GM18505 (cell line): Measurements from ENCODE around the gene MYO3B.

Source experiments
- ATAC-seq: cut with Tn5 transposase; IDR thresholded peaks from one replicate; pipeline ENCODE4 v1.9.1; 2021; ENCODE audit not compliant: unreplicated experiment
- POLR2A ChIP-seq: IDR thresholded peaks from 4 replicates; pipeline ENCODE4 v1.6.1; 2011; ENCODE audit warnings: borderline replicate concordance; ENCODE audit not compliant: insufficient read depth, insufficient read length; ENCODE audit errors: extremely low read depth

MYO3B gene

DNA sequence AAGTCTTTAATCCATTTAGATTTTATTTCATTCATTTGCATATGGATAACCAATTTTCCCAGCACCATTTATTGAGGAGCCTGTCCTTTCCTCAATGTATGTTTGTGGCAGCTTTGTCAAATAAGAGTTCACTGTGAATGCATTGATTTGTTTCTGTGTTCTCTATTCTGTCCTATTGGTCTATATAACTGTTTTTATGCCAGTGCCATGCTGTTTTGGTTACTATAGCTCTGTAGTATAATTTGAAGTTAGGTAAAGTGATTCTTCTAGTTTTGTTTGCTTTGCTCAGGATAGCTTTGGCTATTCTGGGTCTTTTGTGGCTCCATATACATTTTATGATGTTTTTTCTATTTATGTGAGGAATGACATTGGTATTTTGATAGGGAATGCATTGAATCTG, 7.4 kb downstream of the MYO3B start:
- ATAC-seq = no peak
- TF ChIP-seq POLR2A = no peak

DNA sequence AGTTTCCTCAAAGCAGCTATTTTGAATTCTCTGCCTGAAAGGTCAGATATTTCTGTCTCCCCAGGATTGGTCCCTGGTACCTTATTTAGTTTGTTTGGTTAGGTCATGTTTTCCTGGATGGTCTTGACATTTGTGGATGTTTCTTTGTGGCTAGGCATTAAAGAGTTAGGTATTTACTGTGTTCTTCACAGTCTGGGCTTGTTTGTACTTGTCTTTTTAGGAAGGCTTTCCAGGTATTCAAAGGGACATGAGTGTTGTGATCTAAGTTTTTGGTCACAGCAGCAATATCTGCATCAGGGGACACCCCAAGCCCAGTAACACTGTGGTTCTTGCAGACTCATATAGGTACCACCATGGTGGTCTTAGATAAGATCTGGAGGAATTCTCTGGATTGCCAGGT, 11.8 kb downstream of the MYO3B start:
- TF ChIP-seq POLR2A = no peak
- ATAC-seq = no peak

DNA sequence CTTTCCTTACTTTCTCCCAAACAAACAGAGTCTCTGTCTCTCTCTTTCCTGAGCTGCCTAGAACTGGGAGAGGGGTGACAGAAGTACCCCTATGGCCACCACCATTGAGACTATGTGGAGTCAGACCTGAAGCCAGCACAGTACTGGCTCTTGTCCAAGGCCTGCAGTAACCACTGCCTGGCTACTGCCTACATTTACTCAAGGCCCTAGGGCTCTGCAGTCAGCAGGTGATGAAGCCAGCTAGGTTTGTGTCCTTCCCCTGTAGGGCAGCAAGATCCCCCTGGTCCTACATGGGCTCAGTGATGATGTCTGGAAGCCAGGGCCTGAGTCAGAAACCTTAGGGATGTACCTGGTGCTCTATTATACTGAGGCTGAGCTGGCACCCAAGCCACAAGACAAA, 12.2 kb downstream of the MYO3B start:
- ATAC-seq = no peak
- no peak for TF ChIP-seq POLR2A

DNA sequence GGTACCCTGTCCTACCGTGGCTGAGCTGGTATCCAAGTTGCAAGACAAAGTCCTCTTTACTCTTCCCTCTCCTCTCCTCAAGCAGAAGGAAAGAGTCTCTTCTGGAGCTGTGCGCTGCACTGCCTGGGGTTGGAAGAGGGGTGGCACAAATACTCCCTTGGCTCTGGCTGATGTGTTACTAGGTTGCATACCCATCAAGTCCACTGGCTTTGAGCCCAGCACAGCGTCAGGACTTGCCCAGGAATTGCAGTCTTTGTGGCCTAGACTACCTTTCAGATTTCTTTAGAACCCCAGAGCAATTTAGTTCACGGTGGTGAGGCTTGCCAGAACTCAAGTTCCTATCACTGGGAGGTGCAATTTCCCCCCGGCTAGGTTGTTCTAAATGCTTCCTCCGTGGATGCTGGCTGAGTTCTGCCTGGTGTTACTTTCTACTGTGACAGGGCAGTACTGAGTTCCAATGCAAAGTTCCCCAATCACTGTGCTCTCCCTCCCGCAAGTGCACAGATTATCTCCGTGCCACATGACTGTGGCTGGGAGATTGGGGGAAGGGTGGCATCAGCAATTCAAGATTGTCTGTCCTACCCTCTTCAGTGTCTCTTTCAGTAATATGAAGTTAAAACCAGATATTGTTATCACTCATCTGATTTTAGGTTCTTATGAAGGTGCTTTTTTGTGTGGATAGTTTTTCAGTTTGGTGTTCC, 13.4 kb downstream of the MYO3B start:
- no peak for ATAC-seq
- TF ChIP-seq POLR2A = no peak

DNA sequence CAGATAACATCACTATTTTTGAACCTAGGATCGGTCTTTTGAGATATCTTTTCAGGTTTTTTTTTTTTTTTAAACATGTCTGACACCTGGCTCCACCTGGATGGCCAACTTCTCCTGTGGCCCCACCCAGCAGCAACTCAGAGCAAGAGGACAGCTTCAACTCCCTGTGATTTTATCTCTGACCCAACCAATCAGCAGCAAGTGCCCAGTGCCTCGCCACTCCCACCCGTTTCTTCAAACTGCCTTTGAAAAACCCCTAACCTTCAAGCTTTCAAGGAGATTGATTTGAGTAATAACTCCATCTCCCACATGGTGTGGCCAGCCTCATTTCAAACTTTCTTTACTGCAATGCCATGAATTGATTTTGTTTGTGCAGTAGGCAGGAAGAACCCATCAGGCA, 19.0 kb downstream of the MYO3B start:
- no peak for ATAC-seq
- no peak for TF ChIP-seq POLR2A

DNA sequence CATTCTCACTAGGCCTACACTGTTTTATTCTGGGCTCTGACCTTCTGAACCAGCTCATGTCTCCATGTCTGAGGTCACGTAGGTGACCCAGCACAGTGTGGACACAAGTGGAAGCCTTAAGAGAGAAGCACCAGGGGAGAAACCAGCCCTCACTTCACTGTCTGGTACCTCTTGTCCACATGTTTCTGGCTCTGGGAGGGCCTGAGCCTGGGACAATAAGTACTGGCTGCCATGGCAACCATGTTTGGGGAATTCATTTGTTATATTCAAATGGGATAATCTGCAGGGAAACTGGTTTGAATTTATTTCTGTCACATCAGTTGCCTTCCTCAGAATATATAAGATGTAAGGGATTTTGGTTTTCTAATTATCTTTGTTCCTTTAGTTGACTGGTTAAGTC, 23.3 kb downstream of the MYO3B start:
- ATAC-seq = no peak

DNA sequence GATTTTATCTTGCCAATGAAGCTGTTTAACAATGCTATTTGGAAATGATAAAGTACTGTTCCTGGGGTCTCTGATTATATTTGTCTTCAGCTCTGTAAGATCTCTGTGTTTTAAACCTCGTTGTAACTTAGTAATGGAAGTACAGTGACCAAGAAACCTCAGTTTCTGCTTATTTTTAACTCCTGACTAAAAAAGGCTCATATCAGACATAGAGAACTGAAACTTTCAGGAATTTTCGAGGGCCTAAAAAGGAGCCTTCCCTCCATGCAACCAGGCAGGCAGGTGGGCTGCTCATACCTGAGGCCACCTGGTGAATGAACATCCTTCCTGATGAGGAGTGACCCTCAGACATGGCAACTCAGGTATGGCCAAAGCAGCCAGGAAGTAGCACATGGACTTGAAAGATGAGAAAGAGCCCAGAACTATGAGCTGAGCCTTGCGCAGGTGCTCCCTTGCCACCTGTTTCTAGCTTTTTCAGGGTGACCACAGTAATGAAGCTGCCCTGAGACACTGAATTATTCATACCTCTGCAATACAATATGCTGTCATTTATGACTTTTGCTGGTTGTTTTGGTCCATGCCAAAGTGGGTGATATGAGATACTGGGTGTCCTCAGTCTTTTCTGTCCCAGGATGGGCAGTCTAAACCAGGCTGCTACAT, 23.9 kb downstream of the MYO3B start:
- no peak for TF ChIP-seq POLR2A
- ATAC-seq = no peak

More for the DNA sequence above, 23.3 kb downstream of the MYO3B start:
- TF ChIP-seq POLR2A = no peak

DNA sequence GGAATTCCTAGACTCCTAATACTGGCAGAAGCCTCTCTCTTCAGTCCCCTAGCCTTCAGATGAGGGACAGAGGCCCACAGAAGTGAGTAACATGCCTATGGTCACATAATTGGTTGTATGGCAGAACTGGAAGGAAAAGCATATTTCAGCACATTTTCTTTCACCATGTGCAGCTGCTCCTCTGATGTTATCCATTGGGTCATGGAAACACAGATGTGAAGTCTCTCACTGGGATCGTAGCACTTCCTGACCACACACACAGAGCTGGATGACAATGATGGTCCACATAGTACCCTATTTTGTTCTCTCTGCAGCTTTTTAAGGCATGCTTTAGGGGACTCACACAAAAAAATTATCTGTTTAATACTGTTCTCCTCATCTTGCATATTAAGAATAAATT, 24.5 kb downstream of the MYO3B start:
- ATAC-seq = no peak

DNA sequence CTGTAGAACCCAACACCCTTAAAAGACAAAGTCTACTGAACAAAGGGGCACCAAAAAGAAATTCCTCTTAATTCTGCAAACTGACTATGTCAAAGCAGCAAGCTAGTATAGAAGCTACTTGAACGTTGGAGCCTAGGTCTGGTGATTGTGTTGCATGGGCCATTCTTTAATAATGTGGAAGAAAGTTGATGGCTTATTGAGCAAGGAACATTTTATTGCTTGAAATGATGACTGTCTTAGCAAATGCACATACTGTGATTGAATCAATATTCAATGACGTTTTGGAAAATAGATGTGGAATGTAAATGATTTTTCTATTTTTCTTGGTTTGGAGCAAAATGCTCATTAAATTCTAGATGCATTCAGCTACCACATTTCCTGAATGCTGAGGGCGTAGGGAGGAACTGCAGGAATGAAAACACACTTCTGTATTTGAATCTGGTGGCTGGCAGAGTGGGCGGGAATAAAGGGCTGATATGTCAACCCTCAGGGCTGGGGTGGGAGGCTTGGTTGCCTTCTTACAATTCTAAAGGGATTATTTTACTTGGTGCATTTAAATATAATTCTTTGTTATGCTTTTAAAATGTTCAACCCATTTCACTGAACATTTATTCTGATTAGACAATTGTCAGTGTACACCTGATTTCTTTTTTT, 26.5 kb downstream of the MYO3B start:
- no peak for ATAC-seq
- no peak for TF ChIP-seq POLR2A

More for the DNA sequence above, 24.5 kb downstream of the MYO3B start:
- no peak for TF ChIP-seq POLR2A

DNA sequence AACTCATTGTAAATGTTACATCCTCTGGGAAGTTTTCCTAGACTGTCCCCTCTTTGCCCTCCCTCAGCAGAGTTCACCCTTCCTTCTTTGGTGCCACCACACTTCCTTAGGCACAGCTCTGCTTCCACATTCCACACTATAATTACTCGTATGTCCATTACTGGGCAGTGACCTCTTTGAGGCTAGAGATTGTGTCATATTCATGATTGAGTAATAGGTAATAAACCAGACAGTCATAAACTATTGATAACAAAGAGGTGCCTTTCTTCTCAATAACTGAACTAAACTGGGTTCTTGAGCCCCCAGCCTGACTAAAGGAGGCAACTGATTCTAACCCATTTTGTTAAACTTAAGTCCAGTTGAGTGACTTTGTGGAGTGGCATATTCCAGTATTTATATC, 28.3 kb downstream of the MYO3B start:
- no peak for TF ChIP-seq POLR2A
- no peak for ATAC-seq

DNA sequence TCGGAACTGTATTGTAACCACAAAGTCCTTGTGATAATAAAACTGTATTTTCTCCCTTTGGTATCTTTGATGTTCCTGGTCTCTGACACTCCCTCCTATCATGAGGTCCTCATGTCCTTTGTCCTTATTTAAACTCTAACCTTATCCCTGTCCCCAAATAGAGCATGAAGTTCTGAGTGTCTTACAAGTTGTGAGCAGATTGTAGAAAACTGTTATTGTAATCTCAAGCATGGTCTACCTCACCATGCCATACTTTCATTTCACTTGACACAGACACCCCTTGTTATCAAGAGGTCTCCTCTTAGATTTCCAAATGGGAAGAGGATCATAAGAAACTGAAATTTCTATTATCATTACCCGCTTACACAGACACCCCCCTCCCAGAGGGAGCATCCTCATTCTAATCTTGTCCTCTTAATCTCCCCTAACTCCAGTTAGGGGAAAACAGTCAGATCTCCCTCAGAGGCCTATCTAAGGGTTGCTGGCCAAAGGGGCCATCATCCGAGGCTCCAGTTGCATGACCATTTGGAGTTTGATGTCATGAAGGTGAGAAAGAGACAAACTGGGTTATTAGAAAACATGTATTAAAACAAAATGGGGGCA, 29.0 kb downstream of the MYO3B start:
- ATAC-seq = no peak
- no peak for TF ChIP-seq POLR2A

DNA sequence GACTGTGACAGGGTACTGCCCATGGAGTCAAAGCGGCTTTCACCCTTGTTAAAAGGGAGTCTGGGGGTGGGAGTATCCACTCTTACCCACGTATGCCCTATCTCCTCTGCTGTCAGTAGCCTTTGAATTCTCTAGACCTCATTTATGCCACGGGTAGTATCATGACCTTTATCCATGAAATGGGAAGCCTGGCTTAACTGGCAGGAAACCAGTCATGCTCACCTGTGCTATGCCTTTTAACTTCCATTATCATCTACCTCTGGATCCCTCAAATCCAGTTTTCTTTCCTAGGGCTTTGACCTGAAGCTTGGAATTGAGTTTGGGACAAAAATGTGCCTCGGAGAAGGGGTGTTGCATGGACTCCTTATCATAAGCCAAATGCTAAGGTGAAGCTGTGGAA, 30.0 kb downstream of the MYO3B start:
- TF ChIP-seq POLR2A = no peak
- no peak for ATAC-seq

DNA sequence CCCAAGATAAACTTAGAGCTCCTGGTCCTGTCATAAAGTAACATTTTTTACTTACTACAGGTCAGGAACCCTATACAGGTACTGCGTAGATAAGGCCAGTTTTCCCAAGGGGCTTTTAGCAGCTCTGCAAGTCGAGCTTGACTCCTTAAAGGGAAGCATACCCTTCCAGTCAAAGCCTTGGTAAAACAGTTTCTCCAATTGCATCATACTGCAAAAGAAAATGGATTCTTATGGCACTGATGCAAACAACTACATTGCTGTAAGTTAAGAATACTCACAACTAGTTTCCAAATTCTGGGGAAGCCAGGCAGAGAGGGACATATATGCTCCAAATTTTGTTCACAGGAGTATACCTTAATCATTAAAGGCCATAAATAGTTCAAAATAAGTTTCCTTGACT, 31.0 kb downstream of the MYO3B start:
- ATAC-seq = no peak
- TF ChIP-seq POLR2A = no peak
